WTC11 (cell line): Measurements from ENCODE around the gene SLC19A1. TPM values are rescaled to one million over a fixed set of nuclear protein-coding genes. Genes with fewer than 3 reads are reported as not detected.
A peak's percentile ranks its signal among the peaks of the same experiment; 100 is the strongest.

Experiments used
- ATAC-seq: fragments of 200-7000 bp; cut with Tn5 transposase; 2 replicates; pipeline ENCODE4 v1.10.0; 2021; ENCODE audit warnings: mild to moderate bottlenecking, moderate library complexity
- CTCF ChIA-PET: fragments of 300-600 bp; sonication (Branson Sonifier 250); formaldehyde crosslinking; loops from one replicate; lab custom pipeline; 2021; ENCODE audit warnings: antibody characterized with exemption; lab: Charles Lee
- POLR2A ChIA-PET: fragments of 350-600 bp; sonication (Branson Sonifier 250); formaldehyde crosslinking; loops from one replicate; lab custom pipeline; 2021; ENCODE audit warnings: antibody characterized with exemption; lab: Charles Lee
- DNase-seq: peaks from one replicate; pipeline ENCODE4 v3.0.0; 2021; ENCODE audit warnings: low spot score
- H3K27ac Mint-ChIP-seq: 2 replicates; pipeline ENCODE4 v1.8.0; 2021; ENCODE audit warnings: mixed read lengths
- H3K27me3 Mint-ChIP-seq: 2 replicates; pipeline ENCODE4 v1.8.0; 2021; ENCODE audit warnings: low read depth, mild to moderate bottlenecking, moderate library complexity, mixed read lengths
- H3K36me3 Mint-ChIP-seq: 2 replicates; pipeline ENCODE4 v1.8.0; 2021; ENCODE audit warnings: mixed read lengths
- H3K4me1 Mint-ChIP-seq: 2 replicates; pipeline ENCODE4 v1.8.0; 2022; ENCODE audit warnings: mixed read lengths
- H3K4me3 Mint-ChIP-seq: 2 replicates; pipeline ENCODE4 v1.8.0; 2021; ENCODE audit warnings: mild to moderate bottlenecking, moderate library complexity, mixed read lengths
- H3K9me3 Mint-ChIP-seq: 2 replicates; pipeline ENCODE4 v1.8.0; 2021; ENCODE audit warnings: mixed read lengths
- CBFB ChIP-seq: sonication (generic); formaldehyde crosslinking; IDR thresholded peaks from 2 replicates; pipeline ENCODE4 v1.8.1; 2022; ENCODE audit warnings: mild to moderate bottlenecking, low read depth, missing genetic modification reagents
- CTCF ChIP-seq: fragments of 200-600 bp; IDR thresholded peaks from 2 replicates; pipeline ENCODE4 v1.8.0; 2022; ENCODE audit warnings: antibody characterized with exemption
- E2F5 ChIP-seq: sonication (generic); formaldehyde crosslinking; IDR thresholded peaks from 2 replicates; pipeline ENCODE4 v1.8.1; 2022; ENCODE audit warnings: mild to moderate bottlenecking, moderate library complexity, missing genetic modification reagents
- ELF4 ChIP-seq: sonication (generic); formaldehyde crosslinking; IDR thresholded peaks from 2 replicates; pipeline ENCODE4 v1.8.1; 2022; ENCODE audit warnings: low read depth, mild to moderate bottlenecking, moderate library complexity, missing genetic modification reagents
- ETV6 ChIP-seq: sonication (generic); formaldehyde crosslinking; IDR thresholded peaks from 2 replicates; pipeline ENCODE4 v1.8.1; 2022; ENCODE audit warnings: mild to moderate bottlenecking, missing genetic modification reagents
- FOXJ3 ChIP-seq: sonication (generic); formaldehyde crosslinking; IDR thresholded peaks from 2 replicates; pipeline ENCODE4 v1.9.0; 2021; ENCODE audit warnings: missing genetic modification reagents, mild to moderate bottlenecking, borderline replicate concordance
- FOXK1 ChIP-seq: sonication (generic); formaldehyde crosslinking; IDR thresholded peaks from 2 replicates; pipeline ENCODE4 v1.8.0; 2022; ENCODE audit warnings: mild to moderate bottlenecking, moderate library complexity, missing genetic modification reagents
- IRF1 ChIP-seq: sonication (generic); formaldehyde crosslinking; IDR thresholded peaks from 2 replicates; pipeline ENCODE4 v1.8.0; 2023; ENCODE audit warnings: missing genetic modification reagents
- IRF2 ChIP-seq: sonication (generic); formaldehyde crosslinking; IDR thresholded peaks from 2 replicates; pipeline ENCODE4 v1.8.0; 2022; ENCODE audit warnings: low read depth, missing genetic modification reagents, borderline replicate concordance
- MAX ChIP-seq: sonication (generic); formaldehyde crosslinking; IDR thresholded peaks from 2 replicates; pipeline ENCODE4 v1.8.0; 2022; ENCODE audit warnings: mild to moderate bottlenecking, missing genetic modification reagents
- MYBL2 ChIP-seq: sonication (generic); formaldehyde crosslinking; IDR thresholded peaks from 2 replicates; pipeline ENCODE4 v1.8.1; 2023; ENCODE audit warnings: mild to moderate bottlenecking, moderate library complexity, missing genetic modification reagents
- NR3C1 ChIP-seq: sonication (generic); formaldehyde crosslinking; conservative IDR thresholded peaks from 2 replicates; pipeline ENCODE4 v1.8.1; 2023; ENCODE audit warnings: low read depth, mild to moderate bottlenecking, missing genetic modification reagents
- TEAD4 ChIP-seq: sonication (generic); formaldehyde crosslinking; IDR thresholded peaks from 2 replicates; pipeline ENCODE4 v1.8.0; 2022; ENCODE audit warnings: mild to moderate bottlenecking, missing genetic modification reagents
- TP53 ChIP-seq: sonication (generic); formaldehyde crosslinking; IDR thresholded peaks from 2 replicates; pipeline ENCODE4 v1.8.1; 2023; ENCODE audit warnings: mild to moderate bottlenecking, missing genetic modification reagents
- ZBTB21 ChIP-seq: sonication (generic); formaldehyde crosslinking; IDR thresholded peaks from 2 replicates; pipeline ENCODE4 v1.8.1; 2023; ENCODE audit warnings: mild to moderate bottlenecking, missing genetic modification reagents, borderline replicate concordance
- ZBTB43 ChIP-seq: sonication (generic); formaldehyde crosslinking; IDR thresholded peaks from 2 replicates; pipeline ENCODE4 v1.8.1; 2023; ENCODE audit warnings: mild to moderate bottlenecking, missing genetic modification reagents
- ZNF232 ChIP-seq: sonication (generic); formaldehyde crosslinking; IDR thresholded peaks from 2 replicates; pipeline ENCODE4 v1.8.0; 2022; ENCODE audit warnings: mild to moderate bottlenecking, missing genetic modification reagents
- ZNF317 ChIP-seq: sonication (generic); formaldehyde crosslinking; IDR thresholded peaks from 2 replicates; pipeline ENCODE4 v1.8.1; 2023; ENCODE audit warnings: low read depth, mild to moderate bottlenecking, moderate library complexity, missing genetic modification reagents, borderline replicate concordance
- ZNF396 ChIP-seq: fragments of 250-450 bp; sonication (Bioruptor Pico); IDR thresholded peaks from 2 replicates; pipeline ENCODE4 v1.8.0; 2021; ENCODE audit warnings: mild to moderate bottlenecking, moderate library complexity, borderline replicate concordance
- ZNF423 ChIP-seq: fragments of 250-450 bp; sonication (Bioruptor Pico); IDR thresholded peaks from 2 replicates; pipeline ENCODE4 v2.1.2; 2022; ENCODE audit warnings: mild to moderate bottlenecking, moderate library complexity
- total RNA-seq: library from RNA; stranded (reverse); gene quantifications from 3 replicates; pipeline ENCODE4 v1.2.3, GENCODE V29; 2021

The SLC19A1 gene
- total RNA-seq, 1 experiment from 2014 or later, result 29.8 TPM

GRCh38 chr21:45538381-45539045 lies 3.7 kb downstream of the SLC19A1 start:
- H3K4me3 Mint-ChIP-seq, result no peak overlapping the region
- ATAC-seq, result no peak
- TF ChIP-seq E2F5 (no peak), ZNF232 (CRISPR knock-in tag) (no peak), ZNF423 (no peak), ZNF317 (CRISPR knock-in tag) (no peak), ZBTB43 (CRISPR knock-in tag) (no peak), ZNF396 (CRISPR knock-in tag) (no peak), CBFB (no peak), IRF1 (CRISPR knock-in tag) (no peak), ELF4 (CRISPR knock-in tag) (no peak)
- no peaks in the 10 kb centered on the region for H3K27me3 Mint-ChIP-seq
- H3K4me1 Mint-ChIP-seq, result peaks cover 5% of the 10 kb centered on the region; the same call in 1 of the 2 replicates
- H3K27ac Mint-ChIP-seq, result no peak overlapping the region
- CTCF ChIA-PET, result no interaction called here
- peak; percentile 4 for DNase-seq
- POLR2A ChIA-PET, result no interaction called here
- 0 out of 2 replicates have a peak, but pooled peaks cover 3% of the 10 kb centered on the region for H3K36me3 Mint-ChIP-seq
- H3K9me3 Mint-ChIP-seq, result no peaks in the 10 kb centered on the region

- CTCF ChIA-PET, result no interaction called here
- TF ChIP-seq TEAD4 (CRISPR knock-in tag) (no peak), FOXK1 (CRISPR knock-in tag) (no peak), ZBTB21 (no peak), CTCF (no peak), ETV6 (no peak), MAX (CRISPR knock-in tag) (no peak), TP53 (CRISPR knock-in tag) (no peak), ZNF423 (no peak), MYBL2 (CRISPR knock-in tag) (no peak), FOXJ3 (no peak), NR3C1 (CRISPR knock-in tag) (no peak), IRF2 (CRISPR knock-in tag) (no peak)
- H3K36me3 Mint-ChIP-seq, result 0 out of 2 replicates have a peak, but pooled peaks cover 3% of the 10 kb centered on the region
- POLR2A ChIA-PET, result no interaction called here
- H3K4me1 Mint-ChIP-seq, result peaks cover 3% of the 10 kb centered on the region; the same call in 1 of the 2 replicates
- peak; percentile 5 for DNase-seq
- H3K4me3 Mint-ChIP-seq, result no peak overlapping the region
- no peak overlapping the region for H3K27ac Mint-ChIP-seq
- no peaks in the 10 kb centered on the region for H3K27me3 Mint-ChIP-seq
- H3K9me3 Mint-ChIP-seq, result no peaks in the 10 kb centered on the region
- no peak for ATAC-seq
Measured at GRCh38 chr21:45537746-45538291, 4.4 kb downstream of the SLC19A1 start.
